ENCODE measurements around the gene TRIM54.
"Not testable (repeated sequence)": the region's sequence is repeated elsewhere in the genome, so short reads cannot be mapped to it uniquely, and the experiment has no call there.

The TRIM54 gene

GRCh38 chr2:27335311-27335710 lies 53.1 kb downstream of the TRIM54 start:
- H3K4me3 ChIP-seq (ENCODE audit: low read depth, low read length): no peak overlapping the region
- no peak for TF ChIP-seq CTCF (IDR thresholded peaks at IDR 0.05; ENCODE audit: low read depth, low read length)

DNA sequence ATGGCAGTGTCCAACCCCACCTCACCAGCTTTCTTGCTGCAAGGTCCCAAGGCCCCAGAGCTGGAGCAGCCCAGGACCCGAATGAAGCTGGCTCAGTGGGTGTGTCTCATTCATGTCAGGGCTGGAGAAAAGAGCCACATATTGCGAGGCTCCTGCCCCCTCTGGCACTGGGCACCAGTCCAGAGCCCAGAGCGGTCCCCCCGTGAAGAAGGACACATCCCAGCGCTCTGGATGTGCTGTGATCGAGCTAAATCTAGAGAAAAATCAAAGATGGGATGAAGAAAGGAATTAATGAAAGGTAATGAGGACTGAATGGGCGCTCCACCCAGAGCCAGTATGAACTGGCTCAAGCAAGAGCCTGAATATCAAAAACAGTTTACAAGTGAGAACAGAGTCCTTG lies 53.9 kb downstream of the TRIM54 start:
- no peak for TF ChIP-seq CTCF (IDR thresholded peaks at IDR 0.05; ENCODE audit: low read depth, low read length)
- no peak overlapping the region for H3K4me3 ChIP-seq (ENCODE audit: low read depth, low read length)

GRCh38 chr2:27347641-27348040 lies 65.4 kb downstream of the TRIM54 start:
- no peak for TF ChIP-seq CTCF (IDR thresholded peaks at IDR 0.05; ENCODE audit: low read depth, low read length)

DNA sequence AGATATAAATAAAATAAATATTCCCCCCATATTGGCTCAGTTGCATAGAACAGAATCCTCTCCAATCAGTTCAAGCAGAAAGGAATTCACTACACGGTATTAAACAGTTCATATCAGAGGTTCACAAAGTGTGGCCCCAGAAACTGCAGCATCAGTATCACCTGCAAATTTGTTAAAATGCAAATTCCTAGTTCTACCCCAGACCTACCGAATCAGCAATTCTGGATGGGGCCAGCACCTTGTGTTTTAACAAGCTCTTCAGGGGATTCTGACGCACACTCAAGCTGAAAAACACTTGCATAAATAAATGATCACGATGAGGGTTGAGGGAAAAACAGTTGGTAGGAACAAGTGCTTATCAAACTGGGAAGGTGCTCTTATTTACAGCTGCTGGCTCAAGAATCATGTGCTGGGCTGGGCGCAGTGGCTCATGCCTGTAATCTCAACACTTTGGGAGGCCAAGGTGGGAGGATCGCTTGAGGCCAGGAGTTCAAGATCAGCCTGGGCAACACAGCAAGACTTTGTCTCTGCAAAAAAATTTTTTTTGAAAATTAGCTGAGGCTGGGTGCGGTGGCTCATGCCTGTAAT lies 68.0 kb downstream of the TRIM54 start:
- no peak overlapping the region for H3K4me3 ChIP-seq (ENCODE audit: low read depth, low read length)
- TF ChIP-seq CTCF (IDR thresholded peaks at IDR 0.05; ENCODE audit: low read depth, low read length): no peak

More at GRCh38 chr2:27347641-27348040, 65.4 kb downstream of the TRIM54 start:
- H3K4me3 ChIP-seq (ENCODE audit: low read depth, low read length): no peak overlapping the region

- TF ChIP-seq CTCF (IDR thresholded peaks at IDR 0.05; ENCODE audit: low read depth, low read length): no peak
- no peak overlapping the region for H3K4me3 ChIP-seq (ENCODE audit: low read depth, low read length)
Observed at GRCh38 chr2:27351802-27352598, 69.8 kb downstream of the TRIM54 start.

- H3K4me3 ChIP-seq (ENCODE audit: low read depth, low read length): not testable (repeated sequence)
Observed at GRCh38 chr2:27353386-27353761, 71.1 kb downstream of the TRIM54 start.

GRCh38 chr2:27353762-27354596 lies 71.8 kb downstream of the TRIM54 start:
- no peak overlapping the region for H3K4me3 ChIP-seq (ENCODE audit: low read depth, low read length)
- TF ChIP-seq CTCF (IDR thresholded peaks at IDR 0.05; ENCODE audit: low read depth, low read length): no peak

All from WI38 (cell line).